Pancreas (tissue), 10 donors: ENCODE results near the gene GRB10. TPM values are rescaled to one million over a fixed set of nuclear protein-coding genes. Genes with fewer than 3 reads are reported as not detected.

Experiments used
- ATAC-seq, 4 donors: fragments of 200-7000 bp; cut with Tn5 transposase; one replicate each; pipeline versions ENCODE4 v1.8.0 to v1.9.1; 2020; ENCODE audit warnings: mild to moderate bottlenecking in 4 of 4, moderate library complexity in 4 of 4
- DNase-seq, 6 donors: peaks; one replicate each; pipeline ENCODE4 v3.0.0-alpha.2; 2020
- FAIRE-seq: peaks from 2 replicates; lab custom pipeline; 2012; peaks lifted over from hg19 to GRCh38; lab: Jason Lieb, UNC
- H3K27ac ChIP-seq, 4 donors: fragments of 200-600 bp; sonication (generic); 1 replicate in 3 of 4; 2 replicates in 1 of 4; pipeline versions ENCODE4 v1.5.0 to v1.8.0; 2020
- H3K27me3 ChIP-seq, 4 donors: fragments of 200-600 bp; one replicate each; pipeline ENCODE4 v1.8.0; 2021
- H3K36me3 ChIP-seq, 3 donors: fragments of 200-600 bp; sonication (generic) in 1 of 3; one replicate each; pipeline versions ENCODE4 v1.5.0 to v1.8.0; 2020 to 2021
- H3K4me1 ChIP-seq, 3 donors: fragments of 200-600 bp; one replicate each; pipeline ENCODE4 v1.8.0; 2021
- H3K4me3 ChIP-seq, 4 donors: fragments of 200-600 bp; sonication (generic) in 2 of 4; one replicate each; pipeline versions ENCODE4 v1.5.0 to v1.8.0; 2020 to 2021
- H3K9me3 ChIP-seq, 4 donors: fragments of 200-600 bp; one replicate each; pipeline ENCODE4 v1.8.0; 2021
- WGBS, 2 donors: extraction: QIAGEN DNeasy Blood & Tissue Kit; methylation state at CpG; one replicate each; pipeline ENCODE4 v1.1.7; 2013; 5-methylcytosine and 5-hydroxymethylcytosine counted together
- intact Hi-C, 3 donors: fragments of 100-400 bp; cut with DNase I; formaldehyde crosslinking; loops; one replicate each; pipeline versions ENCODE4 v1.11.1 to v1.14.2; 2022
- polyA plus RNA-seq, 2 donors: library from polyadenylated mRNA; stranded (reverse); fragments of 200-250 nt; gene quantifications; one replicate each; pipeline ENCODE4 v1.2.3, GENCODE V29; 2013
- total RNA-seq, 6 donors: library from RNA; stranded (reverse); fragmentation: NEBNext Ultra II Directional in 4 of 6; extraction: Animal tissue kit (Norgen Biotek cat#: 25700) in 4 of 6; gene quantifications; one replicate each; pipeline versions ENCODE4 v1.2.1 to v1.2.4, GENCODE V29; 2021 to 2023
- TF ChIP-seq, protein P1 (sequence below), 4 donors: fragments of 200-600 bp; sonication (generic) in 3 of 4; IDR thresholded peaks; one replicate each; pipeline versions ENCODE4 v1.5.0 to v1.8.0; 2021; ENCODE audit warnings: antibody characterized with exemption in 4 of 4
- donor health status: healthy with polysubstance abuse.
- donor health status: DM: no; HTN: no; CAD: no; lungs with moderate emphysema.
- donor health status: DM: no; HTN: no; CAD: no.
- donor health status: control.
- donor health status: control.
- donor health status: Bipolar disorder and iron deficiency.
- donor health status: DM: yes; HTN: yes; CAD: no.
- donor health status: DM: no; HTN: no; CAD: no.
- donor health status: DM: no; HTN: no; CAD: no.
- donor health status: DM: yes; HTN: yes; CAD: no.

GRB10 gene
- total and polyA plus RNA-seq, 8 donors: 69.9 to 199 (median 133) TPM

DNA sequence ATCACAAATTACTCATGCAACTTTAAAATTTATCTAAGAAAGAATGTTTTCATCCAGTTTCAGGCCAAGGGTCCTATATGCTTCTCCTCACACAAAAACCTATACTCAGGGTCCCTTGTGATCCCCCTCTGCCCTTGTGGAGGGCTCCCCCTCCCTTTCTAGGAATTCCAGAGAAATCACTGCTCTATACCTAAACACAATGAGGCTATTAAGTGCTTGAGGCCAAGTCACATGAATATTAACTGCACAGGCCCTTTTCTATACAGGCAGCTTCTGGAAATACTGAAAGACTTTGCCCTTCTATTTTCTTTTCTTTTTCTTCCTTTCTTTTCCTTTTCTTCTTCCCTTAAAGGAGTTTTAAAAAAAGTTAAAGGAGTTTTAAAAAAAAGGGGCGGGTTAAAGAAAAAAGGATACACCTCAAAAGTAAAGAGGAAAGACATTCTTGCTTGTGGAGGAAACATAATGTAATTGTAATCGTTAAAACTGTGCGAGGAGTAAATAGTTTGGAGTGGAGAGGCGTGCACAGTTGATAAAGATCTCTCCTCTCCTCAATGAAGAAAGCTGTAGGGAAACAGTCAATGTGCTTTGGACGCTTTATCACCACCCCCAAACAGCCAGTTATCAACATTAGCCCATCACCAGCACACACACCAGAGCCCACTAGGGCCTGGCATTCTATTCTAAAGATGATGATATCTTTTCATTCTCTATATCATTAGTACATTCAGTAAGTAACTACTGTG, 16.4 kb downstream of the GRB10 start:
- 60 to 62% methylated on average over 5 of the region's 5 CpGs for WGBS, 2 donors
- no peak overlapping the region for H3K27ac ChIP-seq
- intact Hi-C loops: no loop called here
- H3K4me3 ChIP-seq: no peak overlapping the region
- FAIRE-seq (no peak), ATAC-seq (no peak), DNase-seq (no peak)
- H3K4me1 ChIP-seq: peaks cover 30 to 51% (median 32%) of the 10 kb centered on the region in 3 donors
- no peaks in the 10 kb centered on the region for H3K36me3 ChIP-seq
- no peaks in the 10 kb centered on the region for H3K9me3 ChIP-seq
- no peaks in the 10 kb centered on the region for H3K27me3 ChIP-seq
- TF ChIP-seq, protein P1, sequence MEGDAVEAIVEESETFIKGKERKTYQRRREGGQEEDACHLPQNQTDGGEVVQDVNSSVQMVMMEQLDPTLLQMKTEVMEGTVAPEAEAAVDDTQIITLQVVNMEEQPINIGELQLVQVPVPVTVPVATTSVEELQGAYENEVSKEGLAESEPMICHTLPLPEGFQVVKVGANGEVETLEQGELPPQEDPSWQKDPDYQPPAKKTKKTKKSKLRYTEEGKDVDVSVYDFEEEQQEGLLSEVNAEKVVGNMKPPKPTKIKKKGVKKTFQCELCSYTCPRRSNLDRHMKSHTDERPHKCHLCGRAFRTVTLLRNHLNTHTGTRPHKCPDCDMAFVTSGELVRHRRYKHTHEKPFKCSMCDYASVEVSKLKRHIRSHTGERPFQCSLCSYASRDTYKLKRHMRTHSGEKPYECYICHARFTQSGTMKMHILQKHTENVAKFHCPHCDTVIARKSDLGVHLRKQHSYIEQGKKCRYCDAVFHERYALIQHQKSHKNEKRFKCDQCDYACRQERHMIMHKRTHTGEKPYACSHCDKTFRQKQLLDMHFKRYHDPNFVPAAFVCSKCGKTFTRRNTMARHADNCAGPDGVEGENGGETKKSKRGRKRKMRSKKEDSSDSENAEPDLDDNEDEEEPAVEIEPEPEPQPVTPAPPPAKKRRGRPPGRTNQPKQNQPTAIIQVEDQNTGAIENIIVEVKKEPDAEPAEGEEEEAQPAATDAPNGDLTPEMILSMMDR (IDR thresholded peaks at IDR 0.05): no peak

DNA sequence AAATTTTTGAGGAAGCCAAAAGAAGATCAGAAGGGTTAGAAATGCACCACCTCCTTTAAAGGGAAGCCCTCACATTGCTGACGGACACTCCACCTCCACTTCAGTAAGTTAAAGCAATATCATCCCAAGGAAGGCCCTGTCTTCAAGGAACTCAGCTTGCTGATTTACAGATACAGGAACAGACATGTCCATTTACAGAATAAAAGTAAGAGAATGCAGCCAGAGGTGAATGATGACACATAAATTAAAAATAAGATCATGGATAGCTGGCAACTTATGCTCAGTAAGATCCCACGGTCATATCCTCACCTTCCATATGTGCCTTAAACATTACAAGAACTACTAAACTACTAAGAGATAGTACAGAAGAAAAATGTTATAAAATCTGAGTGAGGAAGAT, 20.4 kb downstream of the GRB10 start:
- FAIRE-seq (no peak), DNase-seq (no peak), ATAC-seq (no peak)
- Histone ChIP-seq H3K9me3 (no peaks in the 10 kb centered on the region), H3K27me3 (no peaks in the 10 kb centered on the region), H3K4me1 (peaks cover 7 to 38% (median 12%) of the 10 kb centered on the region in 3 donors), H3K4me3 (no peak overlapping the region), H3K36me3 (no peaks in the 10 kb centered on the region), H3K27ac (no peak overlapping the region)
- intact Hi-C loops: no loop called here
- 81 to 90% methylated on average over 2 of the region's 2 CpGs for WGBS, 2 donors
- TF ChIP-seq, protein P1 (IDR thresholded peaks at IDR 0.05): no peak

DNA sequence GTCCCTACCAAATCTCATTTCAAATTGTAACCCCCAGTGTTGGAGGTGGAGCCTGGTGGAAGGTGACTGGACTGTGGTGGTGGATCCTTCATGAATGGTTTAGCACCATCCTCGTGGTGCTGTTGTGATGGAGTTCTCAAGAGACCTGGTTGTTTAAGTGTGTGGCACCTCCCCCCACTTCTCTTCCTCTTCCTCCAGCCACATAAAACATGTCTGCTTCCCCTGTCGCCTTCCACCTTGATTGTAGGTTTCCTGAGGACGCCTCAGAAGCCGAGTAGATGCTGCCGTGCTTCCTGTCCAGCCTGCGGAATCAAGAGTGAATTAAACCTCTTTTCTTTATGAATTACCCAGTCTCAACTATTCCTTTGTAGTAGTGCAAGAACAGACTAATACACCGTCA, 21.0 kb downstream of the GRB10 start:
- DNase-seq: peak in 1 of 6 donors; percentile 5
- no peaks in the 10 kb centered on the region for H3K36me3 ChIP-seq
- H3K27ac ChIP-seq: no peak overlapping the region
- intact Hi-C loops: no loop called here
- peak in 1 of 4 donors; percentile 11 for ATAC-seq
- no peaks in the 10 kb centered on the region for H3K27me3 ChIP-seq
- H3K9me3 ChIP-seq: no peaks in the 10 kb centered on the region
- no peak for FAIRE-seq
- no peak overlapping the region for H3K4me3 ChIP-seq
- WGBS, 2 donors: 67% methylated on average over 7 of the region's 7 CpGs
- H3K4me1 ChIP-seq: peaks cover 4 to 41% (median 9%) of the 10 kb centered on the region in 3 donors
- TF ChIP-seq, protein P1 (IDR thresholded peaks at IDR 0.05): no peak

DNA sequence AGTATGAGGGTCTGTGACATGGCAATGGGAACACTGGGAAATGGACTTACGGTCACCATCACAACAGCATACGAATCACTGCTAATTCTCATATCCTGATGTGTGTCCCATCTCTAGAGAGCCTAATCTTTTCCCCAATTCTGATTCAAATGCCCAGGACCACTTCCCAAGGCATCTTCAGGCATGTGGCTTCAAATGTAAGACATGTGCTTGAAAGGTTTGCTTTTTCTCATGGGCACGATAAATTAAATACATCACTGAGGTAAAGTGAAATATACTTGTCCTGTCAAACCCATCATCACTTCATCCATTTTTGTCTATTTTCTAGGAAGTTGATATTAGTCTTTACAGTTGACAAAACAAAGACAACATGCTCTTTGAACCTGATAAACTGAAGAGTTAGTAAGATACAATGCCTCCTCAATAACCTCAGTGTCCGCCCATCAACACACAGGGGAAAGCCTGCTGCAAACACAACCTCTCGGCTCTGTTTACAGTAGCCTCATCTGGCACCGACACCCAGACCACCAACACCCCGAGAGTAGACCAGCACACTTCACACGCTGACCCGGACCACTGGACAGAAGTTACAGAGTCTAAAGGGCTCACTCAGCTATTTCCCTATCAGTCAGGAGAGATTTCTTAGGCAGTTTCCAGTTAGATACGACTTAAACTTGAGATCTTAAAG, 24.8 kb downstream of the GRB10 start:
- Histone ChIP-seq H3K4me3 (no peak overlapping the region), H3K9me3 (no peaks in the 10 kb centered on the region), H3K27me3 (no peaks in the 10 kb centered on the region), H3K4me1 (peaks cover 21 to 52% (median 21%) of the 10 kb centered on the region in 3 donors), H3K27ac (no peak overlapping the region), H3K36me3 (peaks cover 0 to 6% (median 0%) of the 10 kb centered on the region in 3 donors)
- no peak for DNase-seq
- 68 to 70% methylated on average over 10 of the region's 10 CpGs for WGBS, 2 donors
- TF ChIP-seq, protein P1 (IDR thresholded peaks at IDR 0.05): no peak
- intact Hi-C loops: no loop called here
- FAIRE-seq: no peak
- no peak for ATAC-seq
